Dermis blood vessel endothelial cell (primary cell): ENCODE data around the gene ZC2HC1B. TPM values are rescaled to one million over a fixed set of nuclear protein-coding genes. Genes with fewer than 3 reads are reported as not detected.
A peak's percentile ranks its signal among the peaks of the same experiment; 100 is the strongest.

ENCODE experiments used
- DNase-seq: peaks from one replicate; pipeline ENCODE4 v3.0.0; 2010
- total RNA-seq: library from RNA; depleted of rRNA; stranded (reverse); fragments of >200 nt; gene quantifications from 2 replicates; pipeline ENCODE4 v1.2.3, GENCODE V29; 2014

ZC2HC1B gene
- total RNA-seq, 1 donor from 2014 or later: not detected

DNA sequence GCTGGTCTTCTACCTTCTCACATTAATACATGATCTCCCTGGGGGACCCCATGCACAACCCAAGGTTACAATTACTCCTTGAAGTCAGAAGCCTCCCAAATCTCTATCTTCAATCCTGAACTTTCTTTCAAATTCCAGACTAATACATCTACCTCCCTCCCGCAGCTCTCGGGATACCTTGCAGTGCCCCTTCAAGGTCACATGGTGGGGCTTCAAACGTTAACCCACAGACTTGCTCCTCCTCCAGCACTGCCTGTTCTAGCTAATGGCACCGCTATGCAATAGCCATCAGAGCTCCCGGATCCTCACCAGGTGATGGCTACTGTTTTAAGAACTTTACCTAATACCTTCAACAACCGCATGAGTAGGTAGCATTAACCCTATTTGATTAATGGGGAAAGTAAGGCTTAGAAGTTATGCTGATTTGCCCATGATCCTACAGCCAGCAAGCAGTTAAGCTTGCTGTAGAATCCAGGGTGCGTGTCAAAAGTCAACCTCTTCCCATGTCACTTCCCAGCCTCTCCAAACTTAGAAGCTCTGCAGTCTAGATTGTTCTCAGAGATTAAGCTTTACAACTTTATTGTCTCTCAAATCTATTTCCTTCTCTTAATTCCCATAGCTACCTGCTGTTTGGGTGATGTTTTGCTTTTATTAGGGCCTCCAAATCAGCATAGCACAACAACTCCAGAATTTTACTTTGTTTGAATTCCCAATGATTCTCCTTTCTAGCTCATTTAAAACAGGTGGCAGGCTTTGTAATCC, 99.1 kb downstream of the ZC2HC1B start:
- no peak for DNase-seq

DNA sequence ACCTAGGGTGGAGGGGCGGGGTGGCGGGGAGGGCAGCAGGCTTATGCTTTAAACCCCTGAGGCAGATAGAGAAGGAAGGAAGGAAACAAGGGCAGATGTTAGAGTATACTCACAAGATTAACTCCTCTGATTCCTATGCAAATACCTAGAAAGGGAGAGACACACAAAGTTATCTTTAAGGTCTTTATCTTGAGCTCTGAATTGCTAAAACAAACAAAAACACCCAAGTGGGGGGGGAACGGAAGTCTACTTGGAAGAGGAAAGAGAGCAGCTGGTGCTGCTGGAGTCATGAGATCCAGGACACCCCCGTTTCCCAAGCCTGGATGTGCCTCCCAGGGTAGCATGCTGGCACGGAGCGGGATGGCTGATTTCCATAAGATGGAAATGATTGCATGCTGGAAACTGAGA, 100.4 kb downstream of the ZC2HC1B start:
- DNase-seq: peak; percentile 10

DNA sequence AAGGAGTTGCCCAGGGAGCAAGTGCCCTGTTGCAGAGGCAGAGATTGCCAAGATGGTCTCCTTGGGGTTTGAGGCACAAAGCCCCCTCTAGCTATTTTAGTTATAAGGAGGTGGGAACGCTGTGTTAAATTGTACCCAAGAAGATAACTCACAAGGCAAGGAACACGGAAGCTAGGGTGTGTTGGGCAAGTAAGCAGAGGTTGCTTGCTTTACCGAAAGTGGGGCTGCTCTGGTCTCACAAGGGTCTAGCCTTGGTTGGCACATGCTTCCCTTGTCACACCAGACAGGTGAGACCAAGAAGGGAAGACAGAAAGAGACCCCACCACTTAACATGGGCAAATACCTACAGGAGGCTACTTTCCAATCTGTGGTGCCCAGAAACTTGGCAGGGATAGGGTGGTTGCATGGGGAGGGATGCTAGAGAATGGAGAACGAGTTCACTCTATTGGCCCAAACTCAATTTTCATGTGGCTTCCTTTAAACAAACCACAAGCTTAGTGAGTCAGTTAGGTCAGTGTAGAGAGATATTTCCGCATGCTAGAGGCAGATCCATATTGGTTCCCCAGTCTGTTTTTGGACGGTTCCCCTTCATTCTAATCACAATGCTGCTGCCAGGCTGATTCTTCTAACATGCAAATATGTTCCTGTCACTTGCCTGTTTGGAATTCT, 101.4 kb downstream of the ZC2HC1B start:
- no peak for DNase-seq

DNA sequence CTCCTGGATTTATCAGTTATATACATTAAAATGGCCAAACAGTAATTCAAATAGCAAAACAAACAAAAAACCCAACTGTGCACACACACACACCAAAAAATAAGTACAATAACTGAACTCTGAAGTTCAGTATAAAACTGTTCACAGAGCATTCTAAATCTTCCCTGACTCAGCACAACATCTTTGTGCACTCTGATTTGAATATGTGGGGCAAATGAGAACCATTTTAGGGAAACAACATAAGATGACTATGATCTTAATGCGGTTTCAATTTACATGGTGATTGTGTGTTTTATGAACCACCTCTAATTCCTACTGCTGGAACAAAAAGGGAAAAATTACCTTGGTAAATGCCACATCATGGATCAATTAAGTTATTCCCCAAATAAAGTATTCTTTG, 102.0 kb downstream of the ZC2HC1B start:
- no peak for DNase-seq

DNA sequence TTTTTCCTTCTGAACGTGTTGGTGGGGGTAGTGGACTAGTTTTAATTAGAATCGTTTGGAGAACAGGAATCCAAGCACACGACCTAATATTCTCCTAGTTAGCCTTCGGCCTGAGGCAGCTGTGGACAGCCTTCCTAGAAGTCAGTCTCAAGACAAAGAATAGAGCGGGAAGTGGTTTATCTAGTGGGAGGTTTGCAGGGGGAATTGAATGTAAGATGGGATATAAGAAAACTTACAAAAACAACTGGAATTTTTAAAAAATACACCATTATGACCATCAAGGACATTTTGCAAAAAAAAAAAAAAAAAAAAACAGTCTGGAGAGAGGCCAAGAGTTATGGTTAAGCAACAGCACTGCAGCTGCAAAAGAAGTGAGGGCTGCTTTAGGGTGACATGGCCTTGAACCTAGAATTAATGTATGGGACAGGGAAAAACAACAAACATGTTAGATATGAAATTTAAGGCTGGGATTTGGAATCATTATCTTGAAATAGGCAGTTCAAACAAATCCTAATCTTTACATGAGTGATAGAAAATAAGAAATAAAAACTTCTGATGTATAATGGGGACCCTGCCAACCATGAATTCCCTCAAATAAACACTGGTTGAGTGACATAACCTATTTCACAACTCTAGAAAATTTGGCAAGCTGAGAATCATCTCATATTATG, 103.6 kb downstream of the ZC2HC1B start:
- DNase-seq: no peak

DNA sequence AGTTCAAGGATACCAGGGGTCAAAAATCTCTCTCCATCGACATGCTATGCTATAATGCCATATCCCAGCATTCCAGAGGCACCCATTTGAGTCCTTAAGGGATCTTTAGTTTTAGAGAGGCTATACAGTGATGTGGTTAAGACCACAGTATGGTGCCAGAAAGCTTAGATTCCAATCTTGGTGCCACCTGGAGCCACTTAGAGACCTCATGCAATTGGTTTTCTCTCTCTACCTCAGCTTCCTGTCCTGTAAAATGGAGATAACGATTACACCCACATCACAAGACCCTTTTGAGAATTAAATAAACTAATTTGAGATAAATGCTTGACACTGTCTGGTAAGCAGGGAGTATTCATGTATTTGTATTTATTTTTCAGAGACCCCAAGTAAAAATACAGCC, 104.8 kb downstream of the ZC2HC1B start:
- DNase-seq: no peak

DNA sequence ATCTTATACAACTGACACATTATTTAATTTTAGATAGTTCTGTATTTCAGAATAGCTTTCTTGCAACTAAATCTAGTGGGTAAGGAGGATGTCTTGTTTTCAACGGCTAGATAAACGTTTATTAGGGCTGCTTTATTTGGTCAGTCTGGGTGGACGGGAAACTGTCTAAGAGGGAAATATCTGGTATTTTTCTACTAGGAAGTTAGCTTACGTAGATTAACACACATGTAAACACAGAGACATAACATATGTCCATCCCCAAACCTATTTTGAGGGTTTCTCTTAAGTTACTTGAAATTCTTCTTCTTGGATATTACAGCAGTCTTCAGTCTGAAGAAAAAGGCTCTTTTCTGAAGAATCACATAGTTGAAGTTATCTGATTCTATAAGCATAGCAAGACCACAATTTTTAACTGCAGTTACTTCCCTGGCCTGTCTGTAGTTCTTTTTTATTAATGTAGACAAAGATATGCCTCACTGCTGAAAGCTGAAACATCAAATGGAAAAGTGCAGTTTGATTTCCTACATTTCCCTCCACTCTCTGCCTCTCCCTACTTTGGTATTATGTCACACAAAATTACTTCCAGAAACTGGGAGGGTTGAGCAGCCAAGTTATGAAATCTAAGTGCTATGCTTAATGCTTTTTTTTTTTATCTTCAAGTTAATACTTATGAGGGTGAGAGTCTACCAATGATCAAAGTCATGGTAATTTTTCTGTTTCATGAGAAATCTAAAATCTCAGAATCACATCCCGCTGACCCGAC, 106.4 kb downstream of the ZC2HC1B start:
- no peak for DNase-seq

DNA sequence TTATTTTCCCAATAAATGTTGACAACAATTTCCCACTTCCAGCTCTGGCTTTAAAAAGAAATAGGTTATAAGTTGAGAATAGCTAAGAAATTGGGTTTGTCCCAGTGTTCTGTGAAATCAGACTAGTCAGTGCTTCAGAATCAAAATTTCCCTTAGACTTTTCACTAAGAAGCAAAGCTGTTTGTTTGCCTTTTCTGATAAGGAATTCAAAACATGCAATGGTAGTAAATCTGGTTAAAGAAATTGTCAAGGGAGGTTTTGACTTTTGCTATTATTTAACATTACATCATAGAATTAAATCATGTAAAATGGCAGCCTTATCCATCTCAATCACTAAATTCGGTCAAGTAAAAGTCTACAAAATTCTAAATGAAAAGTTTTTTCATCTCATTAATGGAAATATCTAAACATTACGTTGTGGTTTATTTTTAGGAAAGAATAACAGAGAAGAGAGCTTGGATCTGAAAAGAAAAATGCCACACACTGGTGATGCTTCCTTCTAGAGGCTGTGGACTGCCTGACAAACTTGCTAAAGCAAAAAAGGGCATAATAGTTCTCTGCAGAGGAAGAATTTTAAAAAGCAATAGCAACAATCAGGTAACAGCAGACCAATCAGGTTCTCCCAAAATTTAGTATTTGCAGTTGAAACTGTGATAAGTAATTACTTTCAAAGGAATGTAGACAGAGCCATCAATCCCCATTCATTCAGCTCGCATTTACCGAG, 107.4 kb downstream of the ZC2HC1B start:
- no peak for DNase-seq

DNA sequence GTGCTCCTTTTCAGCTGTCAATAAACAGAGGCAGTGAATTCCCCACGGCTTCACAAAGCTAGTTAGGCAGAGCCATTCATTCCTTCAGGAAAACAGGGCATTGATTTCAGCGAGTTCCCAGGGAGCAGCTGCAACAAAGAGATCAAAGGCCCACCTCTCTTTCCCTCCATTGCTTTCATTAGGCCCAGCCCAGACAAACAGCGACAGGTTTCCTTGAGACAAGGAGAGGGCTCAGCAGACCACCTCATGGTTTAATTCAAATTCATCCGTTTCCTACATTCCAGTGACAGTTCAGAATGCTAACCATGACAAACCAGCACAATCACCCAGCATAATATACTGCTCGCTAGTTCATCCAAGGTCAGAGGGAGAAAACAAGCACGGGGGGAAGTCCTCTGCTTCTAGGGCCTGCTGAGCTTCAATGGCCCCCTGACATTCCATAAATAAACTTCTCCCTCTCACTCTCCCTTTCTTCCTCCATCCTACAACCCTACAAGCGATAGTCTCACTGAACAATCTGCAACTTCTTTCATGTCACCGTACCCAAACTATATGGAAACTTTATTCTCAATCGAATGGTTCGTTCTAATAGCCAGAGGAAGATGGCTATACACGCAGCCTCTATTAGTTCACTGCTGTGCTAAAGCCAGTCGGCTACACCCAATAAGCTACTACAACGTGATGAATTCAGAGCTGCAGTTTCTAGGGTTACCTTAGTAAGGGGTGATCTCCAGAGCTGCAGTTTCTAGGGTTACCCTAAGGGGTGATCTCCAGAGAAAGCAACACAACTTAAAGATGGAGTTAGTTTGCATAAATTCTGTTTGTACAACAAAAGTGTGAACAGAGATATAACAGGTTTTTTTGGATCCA, 109.1 kb downstream of the ZC2HC1B start:
- no peak for DNase-seq

DNA sequence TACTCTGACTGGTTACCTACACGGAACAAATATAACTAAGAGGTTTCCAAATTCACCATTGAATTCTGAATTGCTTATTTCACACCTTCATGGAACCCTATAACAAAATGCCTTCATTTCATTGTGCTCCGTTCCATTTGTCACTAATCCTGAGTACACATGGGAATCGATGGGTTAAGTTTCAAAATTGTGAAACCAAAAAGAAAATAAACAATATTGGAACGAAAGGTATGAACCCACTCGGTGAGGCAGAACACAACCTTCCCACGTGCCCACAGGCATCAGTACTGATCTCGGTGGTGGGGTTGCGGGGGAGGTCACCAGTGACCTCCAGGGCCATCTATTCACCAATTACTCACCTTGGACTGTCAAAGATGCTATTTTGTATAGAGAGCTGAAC, 109.8 kb downstream of the ZC2HC1B start:
- no peak for DNase-seq

DNA sequence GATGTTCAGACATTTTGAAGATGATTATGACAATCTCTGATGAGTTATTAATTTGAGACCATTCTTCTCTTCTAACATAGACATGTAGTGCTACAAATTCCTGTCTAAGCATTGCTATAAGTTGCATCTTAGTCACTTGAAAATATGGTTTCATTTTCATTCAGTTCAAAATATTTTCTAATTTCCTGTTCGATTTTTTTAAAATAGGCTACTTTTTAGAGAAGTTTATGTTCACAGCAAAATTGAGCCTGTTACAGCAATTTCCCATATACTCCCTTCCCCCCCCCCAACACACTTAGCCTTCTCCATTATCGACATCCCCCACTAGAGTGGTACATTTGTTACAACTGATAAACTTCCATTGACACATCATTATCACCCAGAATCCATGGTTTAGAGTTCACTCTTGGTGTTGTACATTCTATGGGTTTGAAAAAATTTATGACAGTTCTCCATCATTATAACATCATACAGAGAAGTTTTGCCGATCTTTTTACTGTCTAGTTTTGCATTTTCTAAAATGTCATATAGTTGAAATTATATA, 112.6 kb downstream of the ZC2HC1B start:
- no peak for DNase-seq

DNA sequence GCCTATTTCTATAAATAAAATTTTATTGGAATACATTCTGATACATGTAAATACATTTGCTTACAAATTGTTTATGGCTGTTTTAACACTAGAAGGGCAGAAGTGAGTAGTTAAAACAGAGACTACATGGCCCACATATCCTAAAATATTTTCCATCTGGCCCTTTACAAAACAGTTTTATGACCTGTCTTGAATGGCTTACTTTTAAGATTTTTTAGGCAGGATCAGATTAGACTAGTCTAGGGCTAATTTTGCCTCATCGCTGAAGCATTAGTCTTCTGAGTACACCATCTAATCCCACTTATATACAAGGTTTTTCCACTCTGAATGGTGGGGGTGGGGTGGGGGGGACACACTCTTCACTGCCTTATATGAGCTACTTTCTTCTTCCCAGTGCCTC, 116.6 kb downstream of the ZC2HC1B start:
- DNase-seq: no peak

DNA sequence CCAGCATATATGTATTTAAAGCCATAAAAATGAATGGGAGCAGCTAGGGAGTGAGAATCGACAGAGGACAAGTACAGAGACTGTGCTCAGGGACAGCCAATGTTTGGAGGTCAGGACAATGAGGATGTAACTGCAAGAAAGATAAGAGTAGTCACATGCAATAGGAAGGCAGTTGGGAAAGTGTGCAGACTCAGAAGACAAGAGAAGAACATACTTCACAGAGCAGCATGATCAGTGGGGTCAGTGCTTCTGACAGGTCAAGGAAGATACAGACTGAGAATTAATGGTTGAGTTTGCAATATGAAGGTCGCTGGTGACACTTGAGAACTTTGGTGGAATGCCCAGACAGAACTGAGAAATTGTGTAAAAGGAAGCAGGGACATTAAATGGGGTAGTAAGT, 118.7 kb downstream of the ZC2HC1B start:
- DNase-seq: no peak

DNA sequence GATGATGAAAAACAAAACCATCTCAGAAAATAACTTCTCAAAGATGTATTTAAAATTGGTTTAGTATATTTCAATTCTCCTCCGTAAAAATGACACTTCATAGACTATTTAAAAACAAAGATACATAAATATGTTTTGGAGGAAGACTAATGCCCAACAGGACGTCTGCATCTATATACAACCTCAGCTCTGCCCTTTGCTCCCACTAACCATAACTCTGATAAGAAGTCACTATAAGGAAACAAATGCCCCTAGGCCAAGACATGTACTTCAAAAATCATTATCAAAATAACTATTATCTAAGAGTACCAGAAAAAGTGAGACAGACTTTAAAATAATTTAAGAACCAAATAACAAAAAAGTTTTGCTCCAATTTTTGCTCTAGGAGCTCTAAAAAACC, 120.4 kb downstream of the ZC2HC1B start:
- DNase-seq: no peak

DNA sequence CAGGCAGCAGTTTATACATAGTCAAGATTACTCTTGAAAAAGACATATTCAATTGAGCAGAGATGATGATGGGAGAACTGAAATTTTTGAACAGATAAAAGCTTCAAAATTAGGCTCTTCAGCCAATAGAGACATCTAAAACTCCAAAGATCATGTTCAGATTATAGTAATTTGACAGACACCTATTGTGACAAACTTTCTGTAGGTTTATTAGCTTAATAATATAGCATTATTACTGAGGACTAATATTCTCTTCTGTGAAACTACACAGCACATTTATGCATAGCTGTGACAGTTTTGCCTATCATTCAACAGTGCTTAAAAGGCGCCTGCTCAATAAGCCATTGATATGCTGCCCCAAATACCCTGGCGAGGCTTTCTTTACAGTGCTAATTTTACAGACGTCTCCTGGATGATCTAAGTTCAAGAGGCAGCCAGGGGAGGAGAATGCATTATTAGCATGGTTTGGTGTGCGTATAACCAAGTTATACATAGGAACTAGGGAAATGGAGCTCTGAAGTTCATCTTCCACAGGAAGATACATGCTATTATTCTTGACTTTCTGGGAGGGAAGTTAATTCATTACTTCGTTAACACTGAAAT, 122.3 kb downstream of the ZC2HC1B start:
- DNase-seq: no peak

Other genes with a start within 250 kb of the ZC2HC1B start
- gene PHACTR2, start 186.5 kb upstream of the ZC2HC1B start, total RNA-seq: 199 and 230 TPM in 2 replicates
- 17.0 and 30.2 TPM in 2 replicates for gene LTV1, start 21.1 kb upstream of the ZC2HC1B start, total RNA-seq
- 6.5 and 14.2 TPM in 2 replicates for gene PLAGL1, start 143.8 kb downstream of the ZC2HC1B start, total RNA-seq
- 69.7 and 124 TPM in 2 replicates for gene SF3B5, start 231.1 kb downstream of the ZC2HC1B start, total RNA-seq